GM12878 (cell line): ENCODE data around the gene ANO9. TPM values are rescaled to one million over a fixed set of nuclear protein-coding genes. Genes with fewer than 3 reads are reported as not detected.

Experiments used
- ATAC-seq: fragments of 200-7000 bp; cut with Tn5 transposase; 3 replicates; pipeline ENCODE4 v1.9.1; 2020; ENCODE audit warnings: mild to moderate bottlenecking, moderate library complexity
- BruUV-seq: library from RNA; stranded (reverse); fragments of 400-500 nt; replicated peaks from 2 replicates; lab custom pipeline; 2021; lab: Mats Ljungman, UMichigan
- CTCF ChIA-PET: fragments of 300-600 bp; sonication (Branson Sonifier 250); formaldehyde crosslinking; extraction: SDS; loops from one replicate; lab custom pipeline; 2021; ENCODE audit warnings: inconsistent platforms; lab: Yijun Ruan, JAX
- POLR2A ChIA-PET: fragments of 350-600 bp; formaldehyde crosslinking; extraction: SDS; loops from one replicate; lab custom pipeline; 2021; ENCODE audit warnings: inconsistent platforms; lab: Charles Lee
- RAD21 ChIA-PET: fragments of 300-600 bp; sonication (Branson Sonifier 250); formaldehyde crosslinking; loops from one replicate; lab custom pipeline; 2023; ENCODE audit warnings: antibody characterized with exemption; ENCODE audit not compliant: unreplicated experiment; lab: Charles Lee
- SMC1A ChIA-PET: fragments of 300-600 bp; sonication (Branson Sonifier 250); formaldehyde crosslinking; loops from one replicate; lab custom pipeline; 2023; ENCODE audit not compliant: unreplicated experiment, uncharacterized antibody; lab: Charles Lee
- DNase-seq: peaks from one replicate; pipeline ENCODE4 v3.0.0-alpha.2; 2011; ENCODE audit warnings: low read depth, low spot score
- FAIRE-seq: peaks from 3 replicates; lab custom pipeline; 2011; peaks lifted over from hg19 to GRCh38; lab: Jason Lieb, UNC
- H2AFZ ChIP-seq: 2 replicates; pipeline ENCODE4 v1.6.0; 2011; ENCODE audit warnings: low read depth, low read length, control low read depth; ENCODE audit not compliant: control insufficient read depth
- H3K27ac ChIP-seq: 2 replicates; pipeline ENCODE4 v1.5.1; 2011; ENCODE audit warnings: control low read depth; ENCODE audit not compliant: control insufficient read depth, insufficient read depth
- H3K27me3 ChIP-seq, 2 experiments: replicated peaks in 1 of 2; 2 replicates each; pipeline versions ENCODE4 v1.6.0 to v1.6.1; 2011; ENCODE audit warnings: low read length in 1 of 2; ENCODE audit not compliant: control insufficient read depth in 2 of 2, insufficient read depth in 2 of 2
- H3K36me3 ChIP-seq, 2 experiments: 2 replicates each; pipeline ENCODE4 v1.5.1; 2011; ENCODE audit warnings: low read length in 1 of 2; ENCODE audit not compliant: control insufficient read depth in 2 of 2, insufficient read depth in 2 of 2
- H3K4me1 ChIP-seq: 2 replicates; pipeline ENCODE4 v1.6.1; 2011; ENCODE audit warnings: mild to moderate bottlenecking, low read length, moderate library complexity, mixed read lengths; ENCODE audit not compliant: control insufficient read depth, insufficient read depth
- H3K4me2 ChIP-seq: 2 replicates; pipeline ENCODE4 v1.6.0; 2011; ENCODE audit warnings: control low read depth; ENCODE audit not compliant: control insufficient read depth, insufficient read depth
- H3K4me3 ChIP-seq: fragments of 200-600 bp; sonication (generic); 2 replicates; pipeline ENCODE4 v1.5.1; 2016
- H3K79me2 ChIP-seq: 2 replicates; pipeline ENCODE4 v1.6.0; 2011; ENCODE audit warnings: low read length; ENCODE audit not compliant: control insufficient read depth, insufficient read depth
- H3K9ac ChIP-seq: 2 replicates; pipeline ENCODE4 v1.8.0; 2011; ENCODE audit warnings: low read length, control low read depth, mixed read lengths; ENCODE audit not compliant: control insufficient read depth, insufficient read depth
- H3K9me3 ChIP-seq: replicated peaks from 3 replicates; pipeline ENCODE4 v1.5.1; 2011; ENCODE audit warnings: mild to moderate bottlenecking, low read length; ENCODE audit not compliant: control insufficient read depth, insufficient read depth
- H4K20me1 ChIP-seq: 2 replicates; pipeline ENCODE4 v1.6.0; 2011; ENCODE audit not compliant: control insufficient read depth, insufficient read depth
- CEBPB ChIP-seq, 2 experiments: fragments of 150-350 bp in 1 of 2; IDR thresholded peaks; 2 replicates each; pipeline ENCODE4 v1.6.1; 2012 to 2014; ENCODE audit warnings: low read depth in 2 of 2, low read length in 2 of 2, borderline replicate concordance in 1 of 2, inconsistent platforms in 1 of 2
- HCFC1 ChIP-seq: fragments of 150-350 bp; IDR thresholded peaks from 2 replicates; pipeline ENCODE4 v1.6.1; 2014; ENCODE audit warnings: low read length
- HDAC6 ChIP-seq: fragments of 200-600 bp; sonication (generic); IDR thresholded peaks from one replicate; pipeline ENCODE4 v1.8.0; 2017; ENCODE audit warnings: antibody characterized with exemption; ENCODE audit not compliant: unreplicated experiment
- NFYB ChIP-seq: IDR thresholded peaks from 2 replicates; pipeline ENCODE4 v1.6.1; 2011; ENCODE audit warnings: low read depth, mild to moderate bottlenecking, low read length, improper control_type of control experiment, moderate library complexity; ENCODE audit not compliant: insufficient read depth
- POLR2A ChIP-seq: IDR thresholded peaks from 2 replicates; pipeline ENCODE4 v1.6.1; 2011; ENCODE audit warnings: low read depth, mild to moderate bottlenecking, low read length
- RAD51 ChIP-seq: fragments of 450-650 bp; IDR thresholded peaks from 2 replicates; pipeline ENCODE4 v1.6.1; 2016; ENCODE audit warnings: moderate library complexity, mild to moderate bottlenecking, inconsistent platforms
- SRF ChIP-seq, 2 experiments: IDR thresholded peaks; 2 replicates each; pipeline ENCODE4 v1.6.1; 2011; ENCODE audit warnings: low read depth in 2 of 2, low read length in 2 of 2, mild to moderate bottlenecking in 1 of 2, moderate library complexity in 1 of 2
- TAF1 ChIP-seq: IDR thresholded peaks from 2 replicates; pipeline ENCODE4 v1.6.1; 2011; ENCODE audit warnings: mild to moderate bottlenecking, low read depth, low read length, borderline replicate concordance
- TARDBP ChIP-seq: IDR thresholded peaks from 2 replicates; pipeline ENCODE4 v1.6.1; 2016; ENCODE audit warnings: borderline replicate concordance
- TCF7 ChIP-seq: IDR thresholded peaks from 2 replicates; pipeline ENCODE4 v1.6.1; 2014; ENCODE audit warnings: antibody characterized with exemption, borderline replicate concordance
- WGBS: methylation state at CpG from one replicate; pipeline ENCODE4 v1.1.6; 2016; ENCODE audit warnings: low lambda C conversion rate; ENCODE audit not compliant: insufficient replicate concordance, insufficient coverage; ENCODE audit errors: missing lambda C conversion rate; 5-methylcytosine and 5-hydroxymethylcytosine counted together
- in situ Hi-C: fragments of 300-500 bp; cut with MboI; formaldehyde crosslinking; loops from 9 replicates; pipeline ENCODE4 v1.14.3; 2018; ENCODE audit warnings: mixed read lengths
- intact Hi-C: fragments of 100-400 bp; cut with micrococcal nuclease; formaldehyde crosslinking; loops from one replicate; pipeline ENCODE4 v1.14.2; 2022; ENCODE audit not compliant: unreplicated experiment
- polyA plus RNA-seq, 11 experiments: library from polyadenylated mRNA; depleted of rRNA in 4 of 11; unstranded in 6 of 11; stranded (reverse) in 5 of 11; fragments of >200 nt; fragmentation: Nextera tagmentation in 4 of 11; fragmentation: Illumina TruSeq in 1 of 11; extraction: Ambion mirVana in 4 of 11; extraction: Trizol in 1 of 11; gene quantifications; 1 replicate in 1 of 11; 2 replicates in 10 of 11; pipeline versions ENCODE4 v1.2.1 to v1.2.3, GENCODE V29; 2011 to 2016; ENCODE audit warnings: inconsistent platforms in 2 of 11, missing spikeins in 2 of 11, low read depth in 1 of 11
- total RNA-seq, 4 experiments: library from RNA; depleted of rRNA in 3 of 4; stranded (reverse); fragments of >200 nt in 3 of 4; fragmentation: Illumina TruSeq in 1 of 4; extraction: Trizol in 1 of 4; gene quantifications; 2 replicates each; pipeline versions ENCODE4 v1.2.1 to v1.2.3, GENCODE V29; 2013 to 2021
- TF ChIP-seq, protein P1 (sequence below): fragments of 450-650 bp; IDR thresholded peaks from 2 replicates; pipeline ENCODE4 v1.6.1; 2016; ENCODE audit warnings: mild to moderate bottlenecking
- TF ChIP-seq, protein P2 (sequence below): IDR thresholded peaks from 2 replicates; pipeline ENCODE4 v1.6.1; 2011; ENCODE audit warnings: mild to moderate bottlenecking, low read depth, low read length, moderate library complexity; ENCODE audit not compliant: insufficient replicate concordance
- TF ChIP-seq, protein P3 (sequence below): IDR thresholded peaks from 2 replicates; pipeline ENCODE4 v1.6.1; 2012; ENCODE audit warnings: improper control_type of control experiment, low read depth, low read length; ENCODE audit not compliant: insufficient replicate concordance

The ANO9 gene
- total and polyA plus RNA-seq, 10 of the 15 experiments (the other 5 are each of a cell fraction or from before 2014, with no cell fraction given): 0.21 to 42.3 (median 12.0) TPM

- WGBS: 50% methylated on average over 7 of the region's 7 CpGs
- H3K4me2 ChIP-seq: no peak overlapping the region
These were observed 73.8 kb downstream of the ANO9 start for GRCh38 chr11:367956-368413.

More at GRCh38 chr11:367956-368413, 73.8 kb downstream of the ANO9 start:
- intact Hi-C loops: no loop called here
- TF ChIP-seq SRF (IDR thresholded peaks at IDR 0.05; ENCODE audit: low read depth in 2 of 2, low read length in 2 of 2) (no peak), TCF7 (no peak), TAF1 (no peak), NFYB (no peak), CEBPB (IDR thresholded peaks at IDR 0.05; ENCODE audit: borderline replicate concordance in 1 of 2, low read depth in 2 of 2, low read length in 2 of 2) (no peak), HCFC1 (no peak), HDAC6 (no peak), POLR2A (no peak), RAD51 (no peak), TARDBP (no peak)
- TF ChIP-seq, protein P1, sequence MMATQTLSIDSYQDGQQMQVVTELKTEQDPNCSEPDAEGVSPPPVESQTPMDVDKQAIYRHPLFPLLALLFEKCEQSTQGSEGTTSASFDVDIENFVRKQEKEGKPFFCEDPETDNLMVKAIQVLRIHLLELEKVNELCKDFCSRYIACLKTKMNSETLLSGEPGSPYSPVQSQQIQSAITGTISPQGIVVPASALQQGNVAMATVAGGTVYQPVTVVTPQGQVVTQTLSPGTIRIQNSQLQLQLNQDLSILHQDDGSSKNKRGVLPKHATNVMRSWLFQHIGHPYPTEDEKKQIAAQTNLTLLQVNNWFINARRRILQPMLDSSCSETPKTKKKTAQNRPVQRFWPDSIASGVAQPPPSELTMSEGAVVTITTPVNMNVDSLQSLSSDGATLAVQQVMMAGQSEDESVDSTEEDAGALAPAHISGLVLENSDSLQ: no peak
- TF ChIP-seq, protein P2, sequence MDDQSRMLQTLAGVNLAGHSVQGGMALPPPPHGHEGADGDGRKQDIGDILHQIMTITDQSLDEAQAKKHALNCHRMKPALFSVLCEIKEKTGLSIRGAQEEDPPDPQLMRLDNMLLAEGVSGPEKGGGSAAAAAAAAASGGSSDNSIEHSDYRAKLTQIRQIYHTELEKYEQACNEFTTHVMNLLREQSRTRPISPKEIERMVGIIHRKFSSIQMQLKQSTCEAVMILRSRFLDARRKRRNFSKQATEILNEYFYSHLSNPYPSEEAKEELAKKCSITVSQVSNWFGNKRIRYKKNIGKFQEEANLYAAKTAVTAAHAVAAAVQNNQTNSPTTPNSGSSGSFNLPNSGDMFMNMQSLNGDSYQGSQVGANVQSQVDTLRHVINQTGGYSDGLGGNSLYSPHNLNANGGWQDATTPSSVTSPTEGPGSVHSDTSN: no peak
- TF ChIP-seq, protein P3, sequence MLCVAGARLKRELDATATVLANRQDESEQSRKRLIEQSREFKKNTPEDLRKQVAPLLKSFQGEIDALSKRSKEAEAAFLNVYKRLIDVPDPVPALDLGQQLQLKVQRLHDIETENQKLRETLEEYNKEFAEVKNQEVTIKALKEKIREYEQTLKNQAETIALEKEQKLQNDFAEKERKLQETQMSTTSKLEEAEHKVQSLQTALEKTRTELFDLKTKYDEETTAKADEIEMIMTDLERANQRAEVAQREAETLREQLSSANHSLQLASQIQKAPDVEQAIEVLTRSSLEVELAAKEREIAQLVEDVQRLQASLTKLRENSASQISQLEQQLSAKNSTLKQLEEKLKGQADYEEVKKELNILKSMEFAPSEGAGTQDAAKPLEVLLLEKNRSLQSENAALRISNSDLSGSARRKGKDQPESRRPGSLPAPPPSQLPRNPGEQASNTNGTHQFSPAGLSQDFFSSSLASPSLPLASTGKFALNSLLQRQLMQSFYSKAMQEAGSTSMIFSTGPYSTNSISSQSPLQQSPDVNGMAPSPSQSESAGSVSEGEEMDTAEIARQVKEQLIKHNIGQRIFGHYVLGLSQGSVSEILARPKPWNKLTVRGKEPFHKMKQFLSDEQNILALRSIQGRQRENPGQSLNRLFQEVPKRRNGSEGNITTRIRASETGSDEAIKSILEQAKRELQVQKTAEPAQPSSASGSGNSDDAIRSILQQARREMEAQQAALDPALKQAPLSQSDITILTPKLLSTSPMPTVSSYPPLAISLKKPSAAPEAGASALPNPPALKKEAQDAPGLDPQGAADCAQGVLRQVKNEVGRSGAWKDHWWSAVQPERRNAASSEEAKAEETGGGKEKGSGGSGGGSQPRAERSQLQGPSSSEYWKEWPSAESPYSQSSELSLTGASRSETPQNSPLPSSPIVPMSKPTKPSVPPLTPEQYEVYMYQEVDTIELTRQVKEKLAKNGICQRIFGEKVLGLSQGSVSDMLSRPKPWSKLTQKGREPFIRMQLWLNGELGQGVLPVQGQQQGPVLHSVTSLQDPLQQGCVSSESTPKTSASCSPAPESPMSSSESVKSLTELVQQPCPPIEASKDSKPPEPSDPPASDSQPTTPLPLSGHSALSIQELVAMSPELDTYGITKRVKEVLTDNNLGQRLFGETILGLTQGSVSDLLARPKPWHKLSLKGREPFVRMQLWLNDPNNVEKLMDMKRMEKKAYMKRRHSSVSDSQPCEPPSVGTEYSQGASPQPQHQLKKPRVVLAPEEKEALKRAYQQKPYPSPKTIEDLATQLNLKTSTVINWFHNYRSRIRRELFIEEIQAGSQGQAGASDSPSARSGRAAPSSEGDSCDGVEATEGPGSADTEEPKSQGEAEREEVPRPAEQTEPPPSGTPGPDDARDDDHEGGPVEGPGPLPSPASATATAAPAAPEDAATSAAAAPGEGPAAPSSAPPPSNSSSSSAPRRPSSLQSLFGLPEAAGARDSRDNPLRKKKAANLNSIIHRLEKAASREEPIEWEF: no peak
- Histone ChIP-seq H3K27me3 (peaks cover 4 to 8% of the 10 kb centered on the region in 2 experiments; a peak in 3 of 4 replicates), H3K79me2 (no peaks in the 10 kb centered on the region), H3K9me3 (no peaks in the 10 kb centered on the region), H4K20me1 (no peaks in the 10 kb centered on the region), H2AFZ (no peak overlapping the region), H3K4me1 (no peaks in the 10 kb centered on the region), H3K9ac (no peak overlapping the region), H3K36me3 (no peaks in the 10 kb centered on the region), H3K4me3 (no peak overlapping the region), H3K27ac (no peak overlapping the region)
- FAIRE-seq: no peak
- no peak for DNase-seq
- BruUV-seq: no TSS peak
- ATAC-seq: no peak
- ChIA-PET CTCF (no interaction called here), POLR2A (no interaction called here), RAD21 (no interaction called here), SMC1A (no interaction called here)
- in situ Hi-C loops: loop anchor here (10.0 kb wide), 1 partner anchor 163 kb away; the partner anchor contains the start of genes BET1L and RIC8A
